Endothelial cell (in vitro differentiated cells): ENCODE measurements around the gene SLC15A4. TPM values are rescaled to one million over a fixed set of nuclear protein-coding genes. Genes with fewer than 3 reads are reported as not detected.
A peak's percentile ranks its signal among the peaks of the same experiment; 100 is the strongest.
"Not testable (repeated sequence)": the region's sequence is repeated elsewhere in the genome, so short reads cannot be mapped to it uniquely, and the experiment has no call there.

Experiments
- DNase-seq: peaks from one replicate; pipeline ENCODE4 v3.0.0; 2021; ENCODE audit warnings: low spot score
- H3K27ac Mint-ChIP-seq: one replicate; pipeline ENCODE4 v1.8.0; 2021; ENCODE audit warnings: mixed read lengths, inconsistent platforms; ENCODE audit not compliant: unreplicated experiment
- H3K27me3 Mint-ChIP-seq: one replicate; pipeline ENCODE4 v1.8.0; 2021; ENCODE audit warnings: mild to moderate bottlenecking, moderate library complexity, mixed read lengths, inconsistent platforms; ENCODE audit not compliant: unreplicated experiment
- H3K36me3 Mint-ChIP-seq: one replicate; pipeline ENCODE4 v1.8.0; 2021; ENCODE audit warnings: mild to moderate bottlenecking, low read depth, mixed read lengths, inconsistent platforms; ENCODE audit not compliant: unreplicated experiment
- H3K4me1 Mint-ChIP-seq: one replicate; pipeline ENCODE4 v1.8.0; 2021; ENCODE audit warnings: mild to moderate bottlenecking, mixed read lengths, inconsistent platforms; ENCODE audit not compliant: unreplicated experiment
- H3K4me3 Mint-ChIP-seq: one replicate; pipeline ENCODE4 v1.8.0; 2021; ENCODE audit warnings: mild to moderate bottlenecking, mixed read lengths, inconsistent platforms; ENCODE audit not compliant: unreplicated experiment
- H3K9me3 Mint-ChIP-seq: one replicate; pipeline ENCODE4 v1.8.0; 2021; ENCODE audit warnings: mixed read lengths, inconsistent platforms; ENCODE audit not compliant: unreplicated experiment
- CTCF ChIP-seq: fragments of 200-600 bp; sonication (generic); IDR thresholded peaks from one replicate; pipeline ENCODE4 v1.5.0; 2021; ENCODE audit warnings: antibody characterized with exemption; ENCODE audit not compliant: unreplicated experiment
- total RNA-seq: library from RNA; stranded (reverse); fragmentation: NEBNext Ultra II Directional; extraction: Animal tissue kit (Norgen Biotek cat#: 25700); gene quantifications from one replicate; pipeline ENCODE4 v1.2.1, GENCODE V29; 2021; ENCODE audit not compliant: unreplicated experiment

SLC15A4 gene
- total RNA-seq, 1 donor from 2014 or later: 8.1 TPM

- Mint-ChIP-seq H3K4me1 (no peaks in the 10 kb centered on the region), H3K9me3 (no peaks in the 10 kb centered on the region), H3K27ac (no peak within 1 kb of the TSS)
These were observed 29.3 kb upstream of the SLC15A4 start, which contains the start of gene GLT1D1 for GRCh38 chr12:128852885-128853599. Gene GLT1D1 (plus strand): TSS chr12:128853478. CDS start chr12:128853582, 104 bp downstream.

GRCh38 chr12:128852026-128852698 lies 28.4 kb upstream of the SLC15A4 start:
- Mint-ChIP-seq H3K4me1 (no peaks in the 10 kb centered on the region), H3K4me3 (no peak overlapping the region), H3K36me3 (no peaks in the 10 kb centered on the region), H3K27me3 (peaks cover 13% of the 10 kb centered on the region), H3K9me3 (no peaks in the 10 kb centered on the region), H3K27ac (no peak overlapping the region)
- TF ChIP-seq CTCF: no peak
- DNase-seq: no peak

More at GRCh38 chr12:128852885-128853599, 29.3 kb upstream of the SLC15A4 start, which contains the start of gene GLT1D1:
- DNase-seq: no peak
- H3K36me3 Mint-ChIP-seq: no peaks in the 10 kb centered on the region
- peaks cover 13% of the 10 kb centered on the region for H3K27me3 Mint-ChIP-seq
- peak within 1 kb of the TSS; percentile 80 for H3K4me3 Mint-ChIP-seq
- TF ChIP-seq CTCF: no peak

- not testable (repeated sequence) for DNase-seq, H3K4me3 Mint-ChIP-seq, H3K36me3 Mint-ChIP-seq, H3K9me3 Mint-ChIP-seq, H3K4me1 Mint-ChIP-seq, H3K27ac Mint-ChIP-seq
- H3K27me3 Mint-ChIP-seq: peaks cover 11% of the 10 kb centered on the region
These were observed 27.7 kb upstream of the SLC15A4 start for GRCh38 chr12:128851429-128851828.

- Mint-ChIP-seq H3K4me1 (no peaks in the 10 kb centered on the region), H3K9me3 (no peaks in the 10 kb centered on the region), H3K4me3 (no peak overlapping the region), H3K27ac (no peak overlapping the region), H3K36me3 (no peaks in the 10 kb centered on the region), H3K27me3 (peaks cover 7% of the 10 kb centered on the region)
- no peak for DNase-seq
- no peak for TF ChIP-seq CTCF
These were observed 26.6 kb upstream of the SLC15A4 start for GRCh38 chr12:128850400-128850799.

- H3K4me1 Mint-ChIP-seq, H3K36me3 Mint-ChIP-seq, H3K27ac Mint-ChIP-seq, H3K27me3 Mint-ChIP-seq, H3K4me3 Mint-ChIP-seq, DNase-seq, H3K9me3 Mint-ChIP-seq: not testable (repeated sequence)
These were observed 26.0 kb upstream of the SLC15A4 start for GRCh38 chr12:128849806-128850205.

GRCh38 chr12:128848371-128848770 lies 24.6 kb upstream of the SLC15A4 start:
- Mint-ChIP-seq H3K27ac (no peak overlapping the region), H3K36me3 (no peaks in the 10 kb centered on the region), H3K9me3 (no peaks in the 10 kb centered on the region), H3K27me3 (peaks cover 2% of the 10 kb centered on the region), H3K4me3 (no peak overlapping the region), H3K4me1 (no peaks in the 10 kb centered on the region)
- no peak for TF ChIP-seq CTCF
- DNase-seq: no peak

GRCh38 chr12:128846671-128847070 lies 22.9 kb upstream of the SLC15A4 start:
- not testable (repeated sequence) for H3K27me3 Mint-ChIP-seq, H3K4me1 Mint-ChIP-seq, DNase-seq, H3K27ac Mint-ChIP-seq, H3K36me3 Mint-ChIP-seq, H3K9me3 Mint-ChIP-seq, H3K4me3 Mint-ChIP-seq
